T-helper 17 cell (primary cell): ENCODE data around the gene TNIP1. TPM values are rescaled to one million over a fixed set of nuclear protein-coding genes. Genes with fewer than 3 reads are reported as not detected.

Source experiments
- ATAC-seq: fragments of 150-1000 bp; cut with Tn5 transposase; 2 replicates; pipeline ENCODE4 v1.10.0; 2021; ENCODE audit warnings: mild to moderate bottlenecking, moderate library complexity
- DNase-seq, 3 donors: peaks; one replicate each; pipeline versions ENCODE4 v3.0.0 to v3.0.0-alpha.2; 2020 to 2021
- H3K9me3 ChIP-seq: one replicate; pipeline ENCODE4 v1.7.0; 2013; ENCODE audit warnings: low read length, mild to moderate bottlenecking; ENCODE audit not compliant: control insufficient read depth, poor library complexity, severe bottlenecking
- H3K27ac Mint-ChIP-seq: one replicate; pipeline ENCODE4 v1.8.0; 2022; ENCODE audit warnings: mild to moderate bottlenecking, moderate library complexity, mixed read lengths
- H3K27me3 Mint-ChIP-seq: one replicate; pipeline ENCODE4 v1.8.0; 2022; ENCODE audit warnings: mixed read lengths
- H3K36me3 Mint-ChIP-seq: one replicate; pipeline ENCODE4 v1.8.0; 2022; ENCODE audit warnings: low read depth, mixed read lengths
- H3K4me1 Mint-ChIP-seq: one replicate; pipeline ENCODE4 v1.8.0; 2022; ENCODE audit warnings: mild to moderate bottlenecking, mixed read lengths
- H3K4me3 Mint-ChIP-seq: one replicate; pipeline ENCODE4 v1.8.0; 2022; ENCODE audit warnings: mild to moderate bottlenecking, moderate library complexity, mixed read lengths
- total RNA-seq, 4 donors: library from RNA in 2 of 4; stranded (reverse) in 2 of 4; gene quantifications; one replicate each; pipeline ENCODE4 v1.2.3 and lab custom pipeline; 2022 to 2026

Gene TNIP1, protein sequence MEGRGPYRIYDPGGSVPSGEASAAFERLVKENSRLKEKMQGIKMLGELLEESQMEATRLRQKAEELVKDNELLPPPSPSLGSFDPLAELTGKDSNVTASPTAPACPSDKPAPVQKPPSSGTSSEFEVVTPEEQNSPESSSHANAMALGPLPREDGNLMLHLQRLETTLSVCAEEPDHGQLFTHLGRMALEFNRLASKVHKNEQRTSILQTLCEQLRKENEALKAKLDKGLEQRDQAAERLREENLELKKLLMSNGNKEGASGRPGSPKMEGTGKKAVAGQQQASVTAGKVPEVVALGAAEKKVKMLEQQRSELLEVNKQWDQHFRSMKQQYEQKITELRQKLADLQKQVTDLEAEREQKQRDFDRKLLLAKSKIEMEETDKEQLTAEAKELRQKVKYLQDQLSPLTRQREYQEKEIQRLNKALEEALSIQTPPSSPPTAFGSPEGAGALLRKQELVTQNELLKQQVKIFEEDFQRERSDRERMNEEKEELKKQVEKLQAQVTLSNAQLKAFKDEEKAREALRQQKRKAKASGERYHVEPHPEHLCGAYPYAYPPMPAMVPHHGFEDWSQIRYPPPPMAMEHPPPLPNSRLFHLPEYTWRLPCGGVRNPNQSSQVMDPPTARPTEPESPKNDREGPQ
- total RNA-seq (100 to 1,000 TPM; 227 to 245 TPM), total RNA-seq (lab: John Stamatoyannopoulos, UW) (211 to 277 reads per million in 2 donors)

DNA sequence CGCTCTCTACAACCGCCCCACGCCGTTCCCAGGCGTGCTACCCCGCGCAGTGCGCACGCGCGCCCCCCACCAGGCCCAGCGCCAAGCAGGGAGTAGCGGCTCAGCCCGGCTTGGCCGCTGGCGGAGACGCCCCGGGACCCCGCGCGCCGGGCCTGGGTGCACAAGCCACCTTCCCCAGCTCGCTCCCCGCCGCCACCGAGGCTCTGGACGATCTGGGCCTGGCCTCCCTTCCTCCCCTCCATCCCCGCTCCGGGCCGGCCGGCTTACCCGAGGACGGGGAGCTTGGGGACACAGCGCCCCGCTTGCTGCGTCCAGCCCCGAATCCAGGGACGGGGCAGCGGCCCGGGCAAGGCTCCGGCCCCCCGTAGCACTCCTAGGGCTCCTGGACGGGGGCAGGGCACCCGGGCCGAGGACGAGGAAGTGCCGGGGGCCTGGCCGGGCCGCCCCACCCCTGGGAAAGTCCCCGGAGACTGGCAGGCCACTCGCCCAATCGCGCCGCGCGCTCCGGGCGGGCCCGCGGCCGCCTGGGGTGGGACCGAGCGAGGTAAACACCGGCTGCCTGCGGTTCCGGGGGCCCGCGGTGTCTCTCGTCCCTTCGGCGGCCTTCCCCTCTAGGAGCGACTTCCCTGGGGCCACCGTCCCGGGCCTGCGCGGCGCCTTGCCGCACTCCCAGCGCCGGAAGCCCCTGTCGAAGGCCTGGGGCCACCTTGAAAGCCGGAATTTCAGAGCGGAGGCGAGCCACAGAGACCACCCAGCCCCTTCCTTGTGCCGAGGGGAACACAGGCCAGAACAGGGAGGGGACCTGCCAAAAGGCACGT lies at the start of gene TNIP1:
TNIP1 (minus strand) TSS at position 422 of the 818 bp plus-strand sequence. CDS start 15,939 bp downstream, outside the sequence.
- ATAC-seq (peak; percentile 81), DNase-seq (peak; percentile 92 to 98 (median 95))
- Mint-ChIP-seq H3K36me3 (peaks cover 10% of the 10 kb centered on the region), H3K4me1 (peaks cover 68% of the 10 kb centered on the region), H3K27me3 (no peaks in the 10 kb centered on the region), H3K4me3 (peak within 1 kb of the TSS; percentile 95), H3K27ac (peak within 1 kb of the TSS; percentile 100)
- H3K9me3 ChIP-seq, result no peaks in the 10 kb centered on the region

DNA sequence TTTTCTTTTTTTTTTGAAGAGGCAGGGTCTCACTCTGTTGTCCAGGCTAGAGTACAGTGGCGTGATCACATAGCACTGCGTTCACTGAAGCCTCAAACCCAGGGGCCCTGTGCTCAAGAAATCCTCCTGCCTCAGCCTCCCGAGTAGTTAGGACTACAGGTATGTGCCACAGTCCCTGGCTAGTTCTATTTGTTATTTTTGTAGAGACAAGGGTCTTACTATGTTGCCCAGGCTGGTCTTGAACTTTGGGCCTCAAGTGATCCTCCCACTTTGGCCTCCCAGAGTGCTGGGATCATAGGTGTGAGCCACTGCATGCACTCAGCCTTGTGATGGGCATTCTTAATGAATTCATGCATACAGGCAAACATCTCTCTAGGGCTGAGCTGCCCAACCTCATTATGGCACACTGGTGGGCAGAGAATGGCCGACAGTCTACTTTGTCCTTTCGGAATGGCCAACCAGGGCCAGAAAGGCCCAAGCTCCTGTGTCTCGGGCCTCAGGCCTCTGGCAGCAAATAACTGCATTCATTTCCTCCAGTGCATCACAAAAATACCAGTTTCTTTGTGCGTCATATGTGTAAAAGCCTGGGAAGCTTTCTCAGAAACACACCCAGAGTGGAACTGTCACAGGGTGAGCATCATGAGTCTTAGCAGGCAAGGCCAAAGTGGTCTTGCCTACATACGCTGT lies 49.5 kb upstream of the TNIP1 start:
- no peak for DNase-seq
- no peaks in the 10 kb centered on the region for H3K27me3 Mint-ChIP-seq
- H3K4me3 Mint-ChIP-seq, result no peak overlapping the region
- H3K4me1 Mint-ChIP-seq, result peaks cover 62% of the 10 kb centered on the region
- H3K9me3 ChIP-seq, result no peaks in the 10 kb centered on the region
- H3K36me3 Mint-ChIP-seq, result peaks cover 29% of the 10 kb centered on the region
- no peak for ATAC-seq
- peak overlapping the region; percentile 92 for H3K27ac Mint-ChIP-seq

DNA sequence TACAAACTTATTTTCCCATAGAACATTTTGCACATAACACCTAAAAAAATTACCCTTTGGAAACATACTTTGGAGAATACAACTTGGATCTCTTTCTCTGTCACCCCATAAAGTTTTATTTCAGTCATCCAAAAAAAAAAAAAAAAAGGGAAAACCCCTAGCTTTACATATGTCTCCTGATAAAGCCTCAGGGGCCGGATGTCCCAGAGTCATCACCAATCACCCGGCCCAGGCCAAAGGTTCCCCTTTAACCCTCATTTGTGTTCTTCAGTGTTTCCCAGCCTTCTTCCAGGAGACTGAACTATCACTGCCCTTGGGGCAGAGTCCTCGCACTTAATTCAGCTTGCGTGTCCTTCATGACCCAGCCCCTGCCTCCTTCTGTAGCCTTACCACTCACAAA lies 48.0 kb upstream of the TNIP1 start:
- Mint-ChIP-seq H3K27ac (peak overlapping the region; percentile 92), H3K27me3 (no peaks in the 10 kb centered on the region), H3K4me1 (peaks cover 58% of the 10 kb centered on the region), H3K36me3 (peaks cover 28% of the 10 kb centered on the region), H3K4me3 (no peak overlapping the region)
- DNase-seq (no peak), ATAC-seq (peak; percentile 29)
- H3K9me3 ChIP-seq, result no peaks in the 10 kb centered on the region

DNA sequence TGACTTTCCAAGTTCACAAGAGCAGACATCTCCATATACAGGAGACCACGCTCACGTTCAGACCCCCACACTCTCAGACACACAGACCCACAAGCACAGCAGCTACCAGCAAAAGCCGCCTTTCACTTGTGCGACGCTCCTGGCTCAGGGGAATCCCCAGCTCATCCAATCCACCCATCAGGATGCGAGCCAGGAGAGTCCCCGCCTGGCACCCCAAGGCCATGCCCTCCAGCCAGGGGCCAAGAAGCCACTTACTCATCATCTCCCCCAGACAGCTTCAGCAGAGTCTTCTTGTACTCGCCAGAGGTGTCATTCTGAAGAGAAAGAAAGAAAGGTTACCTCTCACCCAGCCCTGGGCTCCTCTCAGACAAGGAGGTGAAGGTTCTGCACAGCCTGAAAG lies 47.1 kb upstream of the TNIP1 start:
- Mint-ChIP-seq H3K27ac (peak overlapping the region; percentile 95), H3K27me3 (no peaks in the 10 kb centered on the region), H3K4me3 (no peak overlapping the region), H3K36me3 (peaks cover 25% of the 10 kb centered on the region), H3K4me1 (peaks cover 52% of the 10 kb centered on the region)
- DNase-seq (no peak), ATAC-seq (no peak)
- no peaks in the 10 kb centered on the region for H3K9me3 ChIP-seq

DNA sequence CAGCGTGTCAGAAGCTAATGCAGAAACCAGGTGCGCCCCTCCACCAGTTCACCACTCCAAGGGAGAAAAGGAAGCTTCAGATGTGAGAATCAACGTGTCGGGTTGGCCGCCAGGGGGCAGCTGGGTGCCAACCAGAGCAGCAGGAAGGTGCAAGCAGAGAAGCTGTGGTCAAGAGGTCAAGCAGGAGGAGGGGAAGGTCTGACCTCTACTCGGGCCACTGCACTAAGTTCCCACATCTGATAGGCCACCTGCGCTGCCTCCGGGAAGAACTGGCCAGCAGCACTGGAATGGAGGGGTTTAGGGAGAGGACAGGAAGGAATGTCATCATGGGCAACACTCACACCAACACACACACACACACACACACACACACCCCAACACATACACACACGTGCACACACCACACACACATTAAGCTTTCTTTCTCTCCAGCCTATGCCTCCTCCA lies 45.4 kb upstream of the TNIP1 start:
- peak overlapping the region; percentile 95 for H3K27ac Mint-ChIP-seq
- H3K4me3 Mint-ChIP-seq, result peak overlapping the region; percentile 43
- DNase-seq (peak; percentile 52 to 57 (median 54)), ATAC-seq (peak; percentile 65)
- no peaks in the 10 kb centered on the region for H3K9me3 ChIP-seq
- no peaks in the 10 kb centered on the region for H3K27me3 Mint-ChIP-seq
- H3K4me1 Mint-ChIP-seq, result peaks cover 41% of the 10 kb centered on the region
- H3K36me3 Mint-ChIP-seq, result peaks cover 22% of the 10 kb centered on the region

DNA sequence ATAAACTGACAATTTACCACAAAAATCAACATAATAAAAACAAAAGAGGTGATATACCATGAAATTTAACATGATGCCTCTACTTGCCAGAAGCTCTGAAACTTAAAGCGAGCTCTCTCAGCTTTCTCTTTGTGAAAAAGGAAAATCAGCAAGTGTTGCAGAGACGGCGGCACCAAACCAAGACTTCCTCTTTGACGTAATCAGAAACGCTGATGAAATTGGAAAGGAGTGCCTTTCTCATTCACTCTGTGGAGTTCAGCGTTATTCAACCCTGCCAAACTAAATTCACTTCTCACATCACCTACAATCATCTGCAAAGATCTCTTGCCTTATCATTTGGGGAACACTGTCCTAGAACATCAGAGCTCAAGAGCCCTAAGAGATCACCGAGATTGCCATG lies 44.6 kb upstream of the TNIP1 start:
- H3K9me3 ChIP-seq, result no peaks in the 10 kb centered on the region
- Mint-ChIP-seq H3K4me1 (peaks cover 39% of the 10 kb centered on the region), H3K27me3 (no peaks in the 10 kb centered on the region), H3K36me3 (peaks cover 24% of the 10 kb centered on the region), H3K27ac (peak overlapping the region; percentile 95), H3K4me3 (peak overlapping the region; percentile 75)
- DNase-seq, result no peak
- peak; percentile 32 for ATAC-seq

DNA sequence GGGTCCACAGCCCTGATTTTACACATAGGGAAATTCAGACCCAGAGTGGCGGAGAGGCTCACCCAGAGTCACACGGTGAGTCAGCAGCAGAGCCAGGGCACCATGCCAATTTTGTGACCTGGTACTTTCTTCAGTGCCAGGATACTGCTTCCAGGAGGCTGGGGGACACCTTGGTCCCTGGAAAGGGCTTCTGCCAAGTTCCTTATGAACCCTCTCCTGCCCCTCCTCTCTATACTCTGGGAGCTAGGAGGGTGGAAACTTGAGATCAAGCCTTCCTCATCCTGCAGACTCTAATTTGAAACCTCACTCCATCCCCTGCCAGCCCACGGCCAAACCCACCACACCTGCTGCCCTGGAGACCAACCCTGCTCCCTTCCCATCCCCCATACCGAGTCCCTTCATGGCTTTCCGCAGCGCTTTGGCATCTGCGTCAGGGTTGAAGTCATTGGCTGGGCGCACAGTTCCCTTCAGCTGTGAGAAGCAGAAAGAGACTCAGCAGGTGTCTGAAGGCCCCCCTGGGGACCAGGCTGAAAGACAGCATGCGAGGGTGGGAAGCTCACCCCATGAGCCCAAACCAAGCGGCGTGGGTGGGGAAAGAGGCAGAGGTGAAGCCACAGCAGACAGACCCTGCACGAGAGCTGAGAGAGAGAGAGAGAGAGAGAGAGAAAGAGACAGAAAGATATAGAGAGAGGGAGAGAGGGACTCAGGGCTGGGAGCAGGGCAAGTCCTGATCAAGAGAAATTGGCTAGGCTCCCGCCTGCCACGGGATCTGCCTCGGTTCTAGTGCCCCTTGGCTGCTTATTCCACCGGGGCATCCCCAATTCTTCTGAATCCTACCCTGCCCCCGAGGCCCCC lies 43.3 kb upstream of the TNIP1 start:
- H3K9me3 ChIP-seq, result no peaks in the 10 kb centered on the region
- Mint-ChIP-seq H3K36me3 (peaks cover 25% of the 10 kb centered on the region), H3K4me3 (peak overlapping the region; percentile 45), H3K27me3 (no peaks in the 10 kb centered on the region), H3K27ac (peak overlapping the region; percentile 95), H3K4me1 (peaks cover 36% of the 10 kb centered on the region)
- ATAC-seq (peak; percentile 56), DNase-seq (no peak)

DNA sequence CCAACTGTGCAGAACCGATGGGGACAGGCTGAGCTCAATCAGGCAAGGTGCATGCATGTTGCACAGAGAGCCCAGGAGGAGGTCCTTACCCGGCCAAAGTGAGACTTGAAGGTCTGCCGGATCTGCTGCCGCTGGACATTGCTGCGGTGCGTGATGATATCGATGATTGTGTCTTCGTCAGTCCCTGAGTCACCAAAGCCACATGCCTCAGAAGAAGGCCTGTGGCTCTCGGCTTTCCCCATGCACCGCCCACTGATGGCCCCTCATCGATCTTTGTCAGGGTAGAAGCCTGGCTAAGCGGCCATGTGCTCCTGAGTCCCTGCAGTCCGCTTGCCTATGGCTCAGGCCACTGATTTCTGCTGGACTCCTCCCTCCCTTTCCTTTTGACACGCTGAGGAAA lies 42.0 kb upstream of the TNIP1 start:
- Mint-ChIP-seq H3K27me3 (no peaks in the 10 kb centered on the region), H3K4me3 (no peak overlapping the region), H3K27ac (no peak overlapping the region), H3K4me1 (peaks cover 30% of the 10 kb centered on the region), H3K36me3 (peaks cover 21% of the 10 kb centered on the region)
- ATAC-seq, result no peak
- H3K9me3 ChIP-seq, result no peaks in the 10 kb centered on the region
- DNase-seq, result no peak

DNA sequence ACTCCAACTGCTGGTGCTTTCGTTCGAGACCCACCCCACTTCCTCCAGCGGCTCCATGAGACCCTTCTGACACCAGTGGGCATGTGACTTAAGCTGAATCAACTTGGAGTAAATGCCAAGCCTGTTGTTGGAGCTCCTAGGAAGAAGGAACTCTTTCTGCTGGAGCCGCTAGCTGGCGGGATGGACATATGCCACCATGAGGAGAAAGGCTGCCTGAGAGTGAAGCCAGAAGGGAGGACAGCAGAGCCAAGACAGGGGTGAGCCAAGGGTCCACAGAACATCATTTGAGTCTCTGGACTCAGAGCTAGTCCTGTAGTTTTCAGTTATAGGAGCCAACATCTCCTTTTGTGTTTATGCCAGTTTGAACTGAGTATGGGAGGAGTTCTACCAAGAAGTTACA lies 40.8 kb upstream of the TNIP1 start:
- ATAC-seq (no peak), DNase-seq (no peak)
- Mint-ChIP-seq H3K36me3 (peaks cover 16% of the 10 kb centered on the region), H3K4me3 (no peak overlapping the region), H3K4me1 (peaks cover 23% of the 10 kb centered on the region), H3K27me3 (no peaks in the 10 kb centered on the region), H3K27ac (peak overlapping the region; percentile 41)
- no peaks in the 10 kb centered on the region for H3K9me3 ChIP-seq

DNA sequence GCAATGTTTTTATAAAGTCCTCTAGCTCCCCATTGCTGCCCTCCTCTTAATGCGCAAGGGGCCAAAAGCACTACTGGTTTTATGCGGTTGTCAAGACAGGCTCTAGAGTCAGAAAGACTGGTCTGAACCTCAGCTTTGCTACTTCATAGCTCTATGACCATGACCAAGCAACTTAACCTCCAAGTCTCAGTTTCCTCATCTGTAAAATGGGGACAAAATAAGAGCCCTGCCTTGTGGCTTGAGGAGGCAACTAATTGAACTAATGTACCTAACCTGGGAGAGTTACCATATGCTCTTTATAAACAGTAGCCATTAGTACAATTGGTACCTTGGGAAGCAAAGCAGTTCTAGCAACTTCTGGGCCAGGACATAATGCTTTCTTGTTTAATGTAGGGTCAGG lies 40.3 kb upstream of the TNIP1 start:
- Mint-ChIP-seq H3K4me3 (no peak overlapping the region), H3K27me3 (no peaks in the 10 kb centered on the region), H3K4me1 (peaks cover 17% of the 10 kb centered on the region), H3K27ac (peak overlapping the region; percentile 41), H3K36me3 (peaks cover 11% of the 10 kb centered on the region)
- DNase-seq (no peak), ATAC-seq (no peak)
- H3K9me3 ChIP-seq, result no peaks in the 10 kb centered on the region

DNA sequence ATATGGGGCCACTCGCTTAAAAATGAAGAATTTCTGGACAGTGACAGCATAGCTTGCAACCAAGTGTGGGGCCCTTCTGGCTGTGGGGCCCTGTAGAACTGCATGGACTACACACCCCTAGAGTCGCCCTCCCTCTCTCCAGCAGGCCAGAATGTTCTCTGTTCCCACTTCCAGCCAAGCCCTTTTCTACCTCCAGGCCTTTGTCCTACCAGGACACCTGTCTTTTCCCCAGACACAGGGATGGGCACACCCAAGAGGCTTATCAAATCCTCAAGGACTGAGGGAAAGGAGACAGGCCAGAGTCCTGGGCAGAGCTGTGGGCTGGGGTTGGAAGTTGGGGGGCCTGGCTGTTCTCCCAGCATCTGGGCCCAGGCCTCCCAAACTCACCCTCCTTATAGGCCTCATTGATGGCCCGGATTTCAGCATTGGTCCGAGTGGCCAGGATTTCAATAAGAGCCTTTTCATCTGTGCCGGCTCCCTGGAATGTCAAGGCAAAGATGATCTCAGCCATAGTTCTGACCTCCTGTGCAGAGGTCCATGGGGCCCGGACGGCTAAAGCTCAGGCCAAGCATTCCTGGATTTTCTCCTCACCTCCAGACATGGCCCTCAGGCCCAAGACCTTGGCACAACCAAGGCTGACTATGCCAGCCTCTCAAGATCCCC lies 38.2 kb upstream of the TNIP1 start:
- Mint-ChIP-seq H3K4me3 (no peak overlapping the region), H3K4me1 (peaks cover 9% of the 10 kb centered on the region), H3K27ac (peak overlapping the region; percentile 83), H3K36me3 (peaks cover 8% of the 10 kb centered on the region), H3K27me3 (no peaks in the 10 kb centered on the region)
- ATAC-seq, result no peak
- no peak for DNase-seq
- H3K9me3 ChIP-seq, result no peaks in the 10 kb centered on the region
